HEK293 (cell line): ENCODE data around the gene B3GALT5.

ENCODE experiments used
- GLI4 ChIP-seq: fragments of 450-650 bp; formaldehyde crosslinking; IDR thresholded peaks from 2 replicates; pipeline ENCODE4 v1.5.1; 2016; ENCODE audit warnings: missing biosample characterization, missing genetic modification characterization
- MYNN ChIP-seq: fragments of 450-650 bp; formaldehyde crosslinking; IDR thresholded peaks from 2 replicates; pipeline ENCODE4 v1.5.1; 2016; ENCODE audit warnings: missing biosample characterization, missing genetic modification characterization, borderline replicate concordance
- YY1 ChIP-seq: fragments of 450-650 bp; formaldehyde crosslinking; IDR thresholded peaks from 2 replicates; pipeline ENCODE4 v1.5.1; 2018; ENCODE audit warnings: missing biosample characterization, missing genetic modification characterization
- ZBTB8A ChIP-seq: fragments of 450-650 bp; formaldehyde crosslinking; IDR thresholded peaks from 2 replicates; pipeline ENCODE4 v1.5.1; 2016; ENCODE audit warnings: missing biosample characterization, missing genetic modification characterization
- ZFP3 ChIP-seq: fragments of 450-650 bp; formaldehyde crosslinking; IDR thresholded peaks from 2 replicates; pipeline ENCODE4 v1.5.1; 2016; ENCODE audit warnings: low read depth, missing biosample characterization, missing genetic modification characterization
- ZNF292 ChIP-seq: fragments of 450-650 bp; formaldehyde crosslinking; IDR thresholded peaks from 2 replicates; pipeline ENCODE4 v1.5.1; 2016; ENCODE audit warnings: low read depth, missing biosample characterization, missing genetic modification characterization, borderline replicate concordance
- ZNF302 ChIP-seq: fragments of 450-650 bp; formaldehyde crosslinking; IDR thresholded peaks from 2 replicates; pipeline ENCODE4 v1.5.1; 2016; ENCODE audit warnings: missing biosample characterization, missing genetic modification characterization, low read depth
- ZNF324 ChIP-seq: fragments of 450-650 bp; formaldehyde crosslinking; IDR thresholded peaks from 2 replicates; pipeline ENCODE4 v1.5.1; 2016; ENCODE audit warnings: missing biosample characterization, missing genetic modification characterization
- ZNF624 ChIP-seq: fragments of 450-650 bp; formaldehyde crosslinking; IDR thresholded peaks from 2 replicates; pipeline ENCODE4 v1.5.1; 2017; ENCODE audit warnings: missing biosample characterization, missing genetic modification characterization
- ZNF654 ChIP-seq: fragments of 450-650 bp; formaldehyde crosslinking; IDR thresholded peaks from 2 replicates; pipeline ENCODE4 v1.5.1; 2016; ENCODE audit warnings: low read depth, missing biosample characterization, missing genetic modification characterization
- ZNF76 ChIP-seq: fragments of 450-650 bp; formaldehyde crosslinking; IDR thresholded peaks from 2 replicates; pipeline ENCODE4; 2016; ENCODE audit warnings: low read depth, missing biosample characterization, missing genetic modification characterization, borderline replicate concordance
- TF ChIP-seq, protein P1 (sequence below): fragments of 450-650 bp; formaldehyde crosslinking; IDR thresholded peaks from 2 replicates; pipeline ENCODE4 v1.5.1; 2016; ENCODE audit warnings: missing biosample characterization, missing genetic modification characterization
- TF ChIP-seq, protein P2 (sequence below): fragments of 450-650 bp; formaldehyde crosslinking; IDR thresholded peaks from 2 replicates; pipeline ENCODE4 v1.5.1; 2016; ENCODE audit warnings: missing biosample characterization, missing genetic modification characterization

DNA sequence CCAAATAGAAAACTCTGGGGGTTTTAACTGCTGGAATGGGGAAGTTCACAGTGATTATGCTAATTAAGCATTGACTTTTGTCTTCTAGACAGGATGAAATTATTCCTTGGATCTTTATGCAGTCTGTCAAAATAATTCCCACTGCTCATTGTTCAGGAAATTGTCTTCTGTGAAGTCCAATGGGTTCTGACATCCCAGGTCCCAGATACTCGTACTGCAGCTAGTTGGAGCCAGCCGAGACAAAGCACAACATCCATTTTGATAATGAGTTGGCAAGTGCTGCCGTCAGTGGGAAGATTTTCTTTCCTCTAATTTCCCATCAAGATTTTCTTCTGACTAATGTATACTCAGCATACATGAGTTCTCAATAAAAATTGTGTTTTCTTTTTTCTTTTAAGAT, 17.3 kb upstream of the B3GALT5 start:
- TF ChIP-seq ZBTB8A (tag by site-specific recombination) = no peak
- TF ChIP-seq, protein P1, sequence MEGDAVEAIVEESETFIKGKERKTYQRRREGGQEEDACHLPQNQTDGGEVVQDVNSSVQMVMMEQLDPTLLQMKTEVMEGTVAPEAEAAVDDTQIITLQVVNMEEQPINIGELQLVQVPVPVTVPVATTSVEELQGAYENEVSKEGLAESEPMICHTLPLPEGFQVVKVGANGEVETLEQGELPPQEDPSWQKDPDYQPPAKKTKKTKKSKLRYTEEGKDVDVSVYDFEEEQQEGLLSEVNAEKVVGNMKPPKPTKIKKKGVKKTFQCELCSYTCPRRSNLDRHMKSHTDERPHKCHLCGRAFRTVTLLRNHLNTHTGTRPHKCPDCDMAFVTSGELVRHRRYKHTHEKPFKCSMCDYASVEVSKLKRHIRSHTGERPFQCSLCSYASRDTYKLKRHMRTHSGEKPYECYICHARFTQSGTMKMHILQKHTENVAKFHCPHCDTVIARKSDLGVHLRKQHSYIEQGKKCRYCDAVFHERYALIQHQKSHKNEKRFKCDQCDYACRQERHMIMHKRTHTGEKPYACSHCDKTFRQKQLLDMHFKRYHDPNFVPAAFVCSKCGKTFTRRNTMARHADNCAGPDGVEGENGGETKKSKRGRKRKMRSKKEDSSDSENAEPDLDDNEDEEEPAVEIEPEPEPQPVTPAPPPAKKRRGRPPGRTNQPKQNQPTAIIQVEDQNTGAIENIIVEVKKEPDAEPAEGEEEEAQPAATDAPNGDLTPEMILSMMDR (tag by site-specific recombination) = no peak
- no peak for TF ChIP-seq ZNF76 (tag by site-specific recombination)
- no peak for TF ChIP-seq ZNF292
- no peak for TF ChIP-seq YY1 (tag by site-specific recombination)
- TF ChIP-seq ZNF624 = no peak
- no peak for TF ChIP-seq MYNN (tag by site-specific recombination)
- TF ChIP-seq, protein P2, sequence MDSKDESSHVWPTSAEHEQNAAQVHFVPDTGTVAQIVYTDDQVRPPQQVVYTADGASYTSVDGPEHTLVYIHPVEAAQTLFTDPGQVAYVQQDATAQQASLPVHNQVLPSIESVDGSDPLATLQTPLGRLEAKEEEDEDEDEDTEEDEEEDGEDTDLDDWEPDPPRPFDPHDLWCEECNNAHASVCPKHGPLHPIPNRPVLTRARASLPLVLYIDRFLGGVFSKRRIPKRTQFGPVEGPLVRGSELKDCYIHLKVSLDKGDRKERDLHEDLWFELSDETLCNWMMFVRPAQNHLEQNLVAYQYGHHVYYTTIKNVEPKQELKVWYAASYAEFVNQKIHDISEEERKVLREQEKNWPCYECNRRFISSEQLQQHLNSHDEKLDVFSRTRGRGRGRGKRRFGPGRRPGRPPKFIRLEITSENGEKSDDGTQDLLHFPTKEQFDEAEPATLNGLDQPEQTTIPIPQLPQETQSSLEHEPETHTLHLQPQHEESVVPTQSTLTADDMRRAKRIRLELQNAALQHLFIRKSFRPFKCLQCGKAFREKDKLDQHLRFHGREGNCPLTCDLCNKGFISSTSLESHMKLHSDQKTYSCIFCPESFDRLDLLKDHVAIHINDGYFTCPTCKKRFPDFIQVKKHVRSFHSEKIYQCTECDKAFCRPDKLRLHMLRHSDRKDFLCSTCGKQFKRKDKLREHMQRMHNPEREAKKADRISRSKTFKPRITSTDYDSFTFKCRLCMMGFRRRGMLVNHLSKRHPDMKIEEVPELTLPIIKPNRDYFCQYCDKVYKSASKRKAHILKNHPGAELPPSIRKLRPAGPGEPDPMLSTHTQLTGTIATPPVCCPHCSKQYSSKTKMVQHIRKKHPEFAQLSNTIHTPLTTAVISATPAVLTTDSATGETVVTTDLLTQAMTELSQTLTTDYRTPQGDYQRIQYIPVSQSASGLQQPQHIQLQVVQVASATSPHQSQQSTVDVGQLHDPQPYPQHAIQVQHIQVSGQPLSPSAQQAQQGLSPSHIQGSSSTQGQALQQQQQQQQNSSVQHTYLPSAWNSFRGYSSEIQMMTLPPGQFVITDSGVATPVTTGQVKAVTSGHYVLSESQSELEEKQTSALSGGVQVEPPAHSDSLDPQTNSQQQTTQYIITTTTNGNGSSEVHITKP = no peak
- TF ChIP-seq GLI4 (tag by site-specific recombination) = no peak
- TF ChIP-seq ZNF302 (tag by site-specific recombination) = no peak
- TF ChIP-seq ZNF654 (tag by site-specific recombination) = no peak
- TF ChIP-seq ZNF324 (tag by site-specific recombination) = no peak
- TF ChIP-seq ZFP3 (tag by site-specific recombination) = no peak
